D721Med (cell line): ENCODE data around the gene HYDIN.

Experiments
- DNase-seq: peaks from one replicate; pipeline ENCODE4 v3.0.0; 2011; ENCODE audit warnings: low spot score; ENCODE audit not compliant: insufficient read length
- FAIRE-seq: peaks from 2 replicates; lab custom pipeline; 2011; peaks lifted over from hg19 to GRCh38; lab: Jason Lieb, UNC
- TF ChIP-seq, protein P1 (sequence below): IDR thresholded peaks from 2 replicates; pipeline ENCODE4 v1.5.1; 2012; ENCODE audit warnings: mild to moderate bottlenecking, control low read depth; ENCODE audit not compliant: insufficient read depth; ENCODE audit errors: missing control alignments

Gene HYDIN

DNA sequence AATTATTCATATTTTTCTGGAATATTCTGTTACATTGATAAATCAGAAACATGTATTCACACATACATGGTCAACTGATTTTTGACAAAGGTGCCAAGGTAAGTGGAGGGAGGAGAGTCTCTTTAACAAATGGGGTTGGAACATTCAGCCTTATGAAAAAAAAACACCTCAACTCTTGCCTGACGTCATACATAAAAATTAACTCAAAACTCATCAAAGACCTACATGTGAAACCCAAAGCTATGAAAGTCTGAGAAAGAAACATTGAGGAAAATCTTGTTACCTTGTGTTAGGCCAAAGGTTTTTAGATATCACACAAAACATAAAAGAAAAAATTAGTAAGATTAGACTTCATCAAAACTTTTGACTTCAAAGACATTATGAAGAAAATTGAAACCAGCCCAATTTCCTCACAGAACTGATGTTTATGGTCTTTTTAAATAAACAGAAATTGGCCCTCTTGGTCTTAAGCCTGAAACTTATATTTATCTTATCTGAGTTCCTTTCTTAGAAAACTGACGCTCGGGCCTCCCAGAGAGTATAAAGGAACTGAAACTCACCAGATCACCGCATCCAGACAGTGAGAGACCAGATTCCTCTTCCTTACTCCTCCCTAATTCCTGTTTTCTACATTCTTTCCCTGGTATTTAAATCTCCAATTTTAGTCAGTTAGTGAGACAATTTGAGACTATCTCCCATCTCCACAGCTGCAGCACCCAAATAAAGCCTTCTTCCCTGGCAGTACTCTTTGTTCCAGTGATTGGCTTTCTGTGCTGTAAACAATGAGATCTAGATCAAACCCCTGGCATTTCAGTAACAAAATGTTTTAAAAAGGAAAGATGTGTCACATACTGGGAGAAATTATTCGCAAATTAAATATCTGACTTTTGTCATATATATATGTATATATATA is 4.0 kb downstream of the HYDIN start:
- TF ChIP-seq, protein P1, sequence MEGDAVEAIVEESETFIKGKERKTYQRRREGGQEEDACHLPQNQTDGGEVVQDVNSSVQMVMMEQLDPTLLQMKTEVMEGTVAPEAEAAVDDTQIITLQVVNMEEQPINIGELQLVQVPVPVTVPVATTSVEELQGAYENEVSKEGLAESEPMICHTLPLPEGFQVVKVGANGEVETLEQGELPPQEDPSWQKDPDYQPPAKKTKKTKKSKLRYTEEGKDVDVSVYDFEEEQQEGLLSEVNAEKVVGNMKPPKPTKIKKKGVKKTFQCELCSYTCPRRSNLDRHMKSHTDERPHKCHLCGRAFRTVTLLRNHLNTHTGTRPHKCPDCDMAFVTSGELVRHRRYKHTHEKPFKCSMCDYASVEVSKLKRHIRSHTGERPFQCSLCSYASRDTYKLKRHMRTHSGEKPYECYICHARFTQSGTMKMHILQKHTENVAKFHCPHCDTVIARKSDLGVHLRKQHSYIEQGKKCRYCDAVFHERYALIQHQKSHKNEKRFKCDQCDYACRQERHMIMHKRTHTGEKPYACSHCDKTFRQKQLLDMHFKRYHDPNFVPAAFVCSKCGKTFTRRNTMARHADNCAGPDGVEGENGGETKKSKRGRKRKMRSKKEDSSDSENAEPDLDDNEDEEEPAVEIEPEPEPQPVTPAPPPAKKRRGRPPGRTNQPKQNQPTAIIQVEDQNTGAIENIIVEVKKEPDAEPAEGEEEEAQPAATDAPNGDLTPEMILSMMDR, result no peak
- FAIRE-seq (no peak), DNase-seq (no peak)

DNA sequence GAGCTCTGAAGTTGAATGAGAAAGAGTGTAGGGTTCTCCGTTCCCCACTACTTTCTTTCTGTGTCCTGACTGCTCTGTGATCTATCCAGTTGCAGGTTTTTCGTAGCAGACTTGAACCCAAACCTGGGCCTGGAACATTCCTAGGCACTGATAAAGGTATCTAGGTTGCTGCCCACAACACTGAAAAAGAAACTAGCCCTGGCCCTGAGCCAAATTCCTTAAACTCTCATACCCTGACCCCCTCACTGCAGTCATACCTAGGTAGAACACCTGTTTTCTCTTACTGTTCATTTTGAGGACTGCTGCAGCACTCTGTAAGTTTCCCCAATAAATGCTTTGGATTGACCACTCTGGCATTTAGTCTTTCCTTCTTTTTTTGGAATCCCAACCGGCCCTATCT is 5.4 kb downstream of the HYDIN start:
- TF ChIP-seq, protein P1, result no peak
- no peak for DNase-seq
- FAIRE-seq, result no peak

DNA sequence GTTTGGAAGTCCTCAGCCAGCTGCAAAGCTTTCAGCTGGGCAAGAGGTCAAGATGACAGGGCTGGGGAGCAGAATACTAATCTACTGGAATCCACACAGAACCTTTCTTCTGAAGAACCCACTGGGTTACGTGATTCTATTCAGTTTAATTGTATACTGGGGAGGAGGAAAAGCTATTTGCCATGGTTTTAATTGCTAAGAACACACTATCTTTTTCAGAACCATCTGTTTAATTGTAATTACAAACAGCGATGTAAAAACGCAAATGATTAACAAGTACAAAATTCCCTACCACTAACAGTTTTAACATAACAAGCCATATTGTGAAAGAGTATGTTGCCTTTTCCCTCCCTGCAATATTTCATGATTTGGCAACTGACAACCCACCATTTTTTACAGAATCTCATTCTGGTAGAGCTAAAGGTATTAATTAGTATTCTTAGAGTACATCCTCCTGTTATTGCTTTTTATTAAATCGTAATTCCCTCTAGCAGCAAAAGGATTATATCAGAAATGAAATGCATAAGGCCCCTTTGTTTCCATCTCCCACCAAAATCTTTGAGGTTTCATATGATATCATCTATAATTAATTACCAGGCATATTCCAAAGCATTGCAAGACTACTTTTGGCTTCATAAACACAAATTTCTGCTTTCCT is 12.1 kb downstream of the HYDIN start:
- TF ChIP-seq, protein P1, result no peak
- no peak for FAIRE-seq
- DNase-seq, result no peak

DNA sequence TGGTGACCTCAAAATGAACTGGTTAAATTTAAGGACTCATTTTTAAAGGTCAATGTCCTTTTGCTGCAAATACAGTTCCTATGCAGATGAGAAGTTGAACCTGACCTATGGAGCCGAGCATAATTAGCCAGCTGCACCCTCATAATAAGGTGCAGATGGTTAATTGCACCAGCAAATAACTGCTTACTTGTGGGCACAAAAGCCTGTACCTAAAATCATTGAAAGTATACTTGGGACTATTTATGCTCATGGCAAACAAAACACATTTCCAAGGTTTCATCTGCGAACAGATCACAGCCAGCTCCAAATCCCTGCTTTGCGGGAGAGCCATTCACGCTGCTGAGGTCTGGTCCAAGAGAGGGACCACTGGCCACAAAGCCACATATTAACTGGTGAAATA is 13.0 kb downstream of the HYDIN start:
- no peak for FAIRE-seq

DNA sequence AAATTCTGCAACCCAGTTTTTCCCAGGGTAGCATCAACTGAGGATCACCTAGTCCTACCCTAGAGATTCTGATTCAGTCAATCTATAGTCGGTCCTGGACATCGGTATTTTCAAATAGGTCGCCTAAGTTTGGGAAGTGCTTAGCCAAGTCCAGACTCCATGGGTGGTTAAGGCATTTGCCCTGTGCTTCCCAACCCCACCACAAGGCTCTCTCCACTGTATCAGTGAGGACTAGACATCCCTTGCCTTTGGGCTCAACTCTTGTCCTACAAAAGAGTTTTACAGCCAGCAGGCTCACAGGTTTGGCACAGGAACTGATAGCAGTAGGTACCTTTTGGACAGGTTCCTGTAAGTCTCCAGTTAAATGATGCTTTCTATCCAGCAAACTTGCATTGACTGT is 13.8 kb downstream of the HYDIN start:
- DNase-seq, result no peak
- FAIRE-seq, result no peak
- TF ChIP-seq, protein P1, result no peak

More for the DNA sequence above, 13.0 kb downstream of the HYDIN start:
- no peak for DNase-seq
- TF ChIP-seq, protein P1, result no peak

DNA sequence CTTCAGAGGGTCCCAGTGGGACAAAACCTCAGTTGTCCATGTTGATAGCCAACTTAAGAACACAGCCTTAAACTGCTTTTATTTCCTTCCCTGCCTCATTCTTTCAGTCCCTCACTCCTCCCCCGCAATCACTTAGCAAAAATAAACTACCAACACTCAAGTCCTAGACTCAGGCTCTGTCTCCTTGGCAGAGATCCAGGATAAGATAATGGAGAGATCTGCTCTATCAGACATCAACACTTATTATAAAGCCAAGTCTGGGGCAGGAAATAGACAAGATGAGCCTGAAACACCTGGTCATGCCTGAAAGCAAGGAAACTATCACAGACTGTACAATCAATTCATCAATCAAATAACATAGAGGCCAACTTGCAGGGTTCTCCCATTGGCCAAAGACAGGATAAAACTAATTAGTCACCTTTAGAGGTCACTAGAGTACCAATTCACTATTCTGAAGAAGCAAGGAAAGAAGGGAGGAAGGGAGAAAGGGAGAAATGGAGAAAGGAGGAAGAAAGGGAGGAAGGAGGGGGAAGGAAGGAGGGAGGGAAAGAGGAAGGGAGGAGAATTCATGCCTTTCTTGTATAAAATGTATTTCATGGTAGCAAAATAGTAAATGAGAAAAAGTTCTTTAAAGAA is 15.7 kb downstream of the HYDIN start:
- no peak for DNase-seq
- TF ChIP-seq, protein P1, result peak; percentile 28
- no peak for FAIRE-seq
